Kidney (tissue), 14 donors: ENCODE results near the gene UBXN10. TPM values are rescaled to one million over a fixed set of nuclear protein-coding genes. Genes with fewer than 3 reads are reported as not detected.

Experiments
- DNase-seq, 5 donors: peaks; one replicate each; pipeline ENCODE4 v3.0.0-alpha.2; 2013 to 2020
- FAIRE-seq: peaks from 2 replicates; lab custom pipeline; 2012; peaks lifted over from hg19 to GRCh38; lab: Jason Lieb, UNC
- H3K27ac ChIP-seq, 2 donors: one replicate each; pipeline ENCODE4 v1.7.0; 2013; ENCODE audit warnings: low read depth in 2 of 2, low read length in 2 of 2, inconsistent platforms in 1 of 2
- H3K27me3 ChIP-seq: one replicate; pipeline ENCODE4 v1.7.1; 2013; ENCODE audit warnings: low read length, inconsistent platforms; ENCODE audit not compliant: control insufficient read depth, insufficient read depth
- H3K36me3 ChIP-seq, 3 donors: one replicate each; pipeline versions ENCODE4 v1.7.0 to v1.7.1; 2013; ENCODE audit warnings: low read length in 3 of 3, control low read depth in 1 of 3, inconsistent platforms in 1 of 3; ENCODE audit not compliant: insufficient read depth in 3 of 3, control insufficient read depth in 2 of 3
- H3K4me1 ChIP-seq, 3 donors: one replicate each; pipeline versions ENCODE4 v1.7.0 to v1.7.1; 2013; ENCODE audit warnings: low read length in 3 of 3, inconsistent platforms in 1 of 3, low read depth in 1 of 3; ENCODE audit not compliant: control insufficient read depth in 2 of 3, insufficient read depth in 2 of 3
- H3K4me3 ChIP-seq, 3 donors: one replicate each; pipeline versions ENCODE4 v1.7.0 to v1.8.1; 2013; ENCODE audit warnings: low read length in 3 of 3, control low read depth in 1 of 3, inconsistent platforms in 1 of 3
- H3K9ac ChIP-seq, 3 donors: one replicate each; pipeline versions ENCODE4 v1.7.0 to v1.7.1; 2013; ENCODE audit warnings: low read length in 3 of 3, control low read depth in 1 of 3, inconsistent platforms in 1 of 3
- H3K9me3 ChIP-seq, 3 donors: one replicate each; pipeline versions ENCODE4 v1.7.0 to v1.7.1; 2013; ENCODE audit warnings: low read length in 3 of 3, control low read depth in 1 of 3, inconsistent platforms in 1 of 3; ENCODE audit not compliant: control insufficient read depth in 2 of 3, insufficient read depth in 1 of 3
- CTCF ChIP-seq: IDR thresholded peaks from 3 replicates; pipeline ENCODE4 v1.5.1; 2012; ENCODE audit warnings: mild to moderate bottlenecking, moderate library complexity, borderline replicate concordance; ENCODE audit not compliant: insufficient read depth; ENCODE audit errors: extremely low read depth
- intact Hi-C: fragments of 100-400 bp; cut with DNase I; formaldehyde crosslinking; loops from one replicate; pipeline ENCODE4 v1.11.1; 2022
- polyA plus RNA-seq: library from polyadenylated mRNA; stranded (reverse); fragments of 350-450 nt; fragmentation: Illumina TruSeq; extraction: RNeasy Lipid Tissue Mini Kit (QIAGEN cat#74804); gene quantifications from one replicate; pipeline ENCODE4 v1.2.3, GENCODE V29; 2014; ENCODE audit warnings: low read depth, low replicate concordance; ENCODE audit not compliant: insufficient read depth
- total RNA-seq: library from RNA; stranded (reverse); fragmentation: NEBNext Ultra II Directional; extraction: Animal tissue kit (Norgen Biotek cat#: 25700); gene quantifications from one replicate; pipeline ENCODE4 v1.2.1, GENCODE V29; 2021
- donor health status: control.
- donor health status: control.
- donor health status: control.
- donor health status: control.
- donor health status: control.
- donor health status: DM: yes; HTN: yes; CAD: no.
- donor health status: Normal renal cell carcinoma (clear cell type).

The UBXN10 gene
- total and polyA plus RNA-seq, 2 donors from 2014 or later, result 2.3 to 12.6 TPM

- Histone ChIP-seq H3K9ac (no peak overlapping the region), H3K36me3 (no peaks in the 10 kb centered on the region), H3K9me3 (no peaks in the 10 kb centered on the region), H3K4me1 (no peaks in the 10 kb centered on the region), H3K27ac (no peak overlapping the region), H3K4me3 (no peak overlapping the region), H3K27me3 (no peaks in the 10 kb centered on the region)
- FAIRE-seq (no peak), DNase-seq (no peak)
- intact Hi-C loops, result no loop called here
- no peak for TF ChIP-seq CTCF
Observed at GRCh38 chr1:20242890-20243479, 57.1 kb downstream of the UBXN10 start.

Other genes with a start within 250 kb of the UBXN10 start
- gene PLA2G2A, start 206.5 kb upstream of the UBXN10 start, total RNA-seq, result 0.63 TPM
- 0.52 TPM for gene PLA2G2A, start 206.5 kb upstream of the UBXN10 start, polyA plus RNA-seq
- gene PLA2G5, start 115.9 kb upstream of the UBXN10 start, total RNA-seq, result 0.47 TPM
- 0.58 TPM for gene PLA2G5, start 115.9 kb upstream of the UBXN10 start, polyA plus RNA-seq
- gene PLA2G2D, start 66.6 kb upstream of the UBXN10 start, total RNA-seq, result 1.1 TPM
- gene PLA2G2D, start 66.6 kb upstream of the UBXN10 start, polyA plus RNA-seq, result not detected
- not detected for gene PLA2G2F, start 46.8 kb upstream of the UBXN10 start, total RNA-seq
- not detected for gene PLA2G2F, start 46.8 kb upstream of the UBXN10 start, polyA plus RNA-seq
- 0.31 TPM for gene PLA2G2C, start 422 bp downstream of the UBXN10 start, total RNA-seq
- gene PLA2G2C, start 422 bp downstream of the UBXN10 start, polyA plus RNA-seq, result not detected
- 1.4 TPM for gene VWA5B1, start 104.8 kb downstream of the UBXN10 start, total RNA-seq
- gene VWA5B1, start 104.8 kb downstream of the UBXN10 start, polyA plus RNA-seq, result 0.69 TPM